DND-41 (cell line): ENCODE results near the gene HILPDA.

Source experiments
- EZH2 ChIP-seq: IDR thresholded peaks from 3 replicates; pipeline ENCODE4 v1.6.1; 2012; ENCODE audit warnings: borderline replicate concordance, low read depth, mild to moderate bottlenecking, moderate library complexity, low read length, inconsistent platforms; ENCODE audit not compliant: severe bottlenecking
- TF ChIP-seq, protein P1 (sequence below): IDR thresholded peaks from 2 replicates; pipeline ENCODE4 v1.5.1; 2012; ENCODE audit warnings: borderline replicate concordance, low read length, moderate library complexity, mild to moderate bottlenecking; ENCODE audit not compliant: poor library complexity, severe bottlenecking; ENCODE audit errors: extremely low read depth

DNA sequence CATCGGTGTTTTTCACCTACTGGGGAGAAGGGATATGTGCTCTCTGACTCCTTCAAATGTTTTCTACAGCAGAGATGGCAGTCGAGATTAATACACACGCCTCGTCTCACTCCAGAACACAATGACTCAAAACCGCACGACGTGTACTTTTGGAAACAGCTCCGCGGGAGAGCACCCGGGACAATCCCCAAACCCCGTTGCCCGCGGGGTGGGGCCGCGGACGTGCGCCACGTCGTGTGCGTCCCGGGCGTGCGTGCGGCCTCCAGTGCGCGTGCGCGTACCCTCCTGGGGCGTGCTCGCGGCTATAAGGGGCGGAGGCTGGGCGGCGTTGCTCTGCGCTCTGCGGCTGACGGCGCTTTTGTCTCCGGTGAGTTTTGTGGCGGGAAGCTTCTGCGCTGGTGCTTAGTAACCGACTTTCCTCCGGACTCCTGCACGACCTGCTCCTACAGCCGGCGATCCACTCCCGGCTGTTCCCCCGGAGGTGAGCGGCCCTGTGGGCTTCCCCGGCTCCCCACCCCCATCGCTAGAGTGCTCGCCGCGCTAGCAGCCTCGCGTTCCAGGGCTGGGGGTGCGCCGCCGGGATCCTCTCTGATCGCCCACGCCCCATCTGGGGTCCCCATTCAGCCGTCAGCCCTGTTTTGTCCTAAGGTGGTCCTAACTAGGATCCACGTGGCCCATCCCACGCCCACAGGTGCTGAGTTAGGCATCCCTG is at the start of gene HILPDA:
- TF ChIP-seq, protein P1, sequence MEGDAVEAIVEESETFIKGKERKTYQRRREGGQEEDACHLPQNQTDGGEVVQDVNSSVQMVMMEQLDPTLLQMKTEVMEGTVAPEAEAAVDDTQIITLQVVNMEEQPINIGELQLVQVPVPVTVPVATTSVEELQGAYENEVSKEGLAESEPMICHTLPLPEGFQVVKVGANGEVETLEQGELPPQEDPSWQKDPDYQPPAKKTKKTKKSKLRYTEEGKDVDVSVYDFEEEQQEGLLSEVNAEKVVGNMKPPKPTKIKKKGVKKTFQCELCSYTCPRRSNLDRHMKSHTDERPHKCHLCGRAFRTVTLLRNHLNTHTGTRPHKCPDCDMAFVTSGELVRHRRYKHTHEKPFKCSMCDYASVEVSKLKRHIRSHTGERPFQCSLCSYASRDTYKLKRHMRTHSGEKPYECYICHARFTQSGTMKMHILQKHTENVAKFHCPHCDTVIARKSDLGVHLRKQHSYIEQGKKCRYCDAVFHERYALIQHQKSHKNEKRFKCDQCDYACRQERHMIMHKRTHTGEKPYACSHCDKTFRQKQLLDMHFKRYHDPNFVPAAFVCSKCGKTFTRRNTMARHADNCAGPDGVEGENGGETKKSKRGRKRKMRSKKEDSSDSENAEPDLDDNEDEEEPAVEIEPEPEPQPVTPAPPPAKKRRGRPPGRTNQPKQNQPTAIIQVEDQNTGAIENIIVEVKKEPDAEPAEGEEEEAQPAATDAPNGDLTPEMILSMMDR: no peak
- TF ChIP-seq EZH2: no peak
